SK-N-SH (cell line): ENCODE measurements around the gene CCN5. TPM values are rescaled to one million over a fixed set of nuclear protein-coding genes. Genes with fewer than 3 reads are reported as not detected.

Experiments
- CTCF ChIA-PET: fragments of 300-600, 350-600 bp; formaldehyde crosslinking; extraction: SDS; loops from one replicate; lab custom pipeline; 2021; lab: Yijun Ruan, JAX
- POLR2A ChIA-PET: fragments of 350-600 bp; sonication (Branson Sonifier 250); formaldehyde crosslinking; extraction: SDS; loops from one replicate; lab custom pipeline; 2020; ENCODE audit warnings: antibody characterized with exemption, inconsistent platforms; lab: Yijun Ruan, JAX
- DNase-seq: peaks from one replicate; pipeline ENCODE4 v3.0.0; 2012
- H2AFZ ChIP-seq: fragments of 200-600 bp; sonication (generic); 2 replicates; pipeline ENCODE4 v1.8.1; 2016; ENCODE audit warnings: antibody characterized with exemption, mild to moderate bottlenecking, low read depth
- H3F3A ChIP-seq: fragments of 200-600 bp; sonication (generic); replicated peaks from 2 replicates; pipeline ENCODE3; 2016; ENCODE audit warnings: antibody characterized with exemption, mild to moderate bottlenecking; ENCODE audit not compliant: insufficient read depth
- H3K27ac ChIP-seq, 2 experiments: fragments of 200-500 bp in 1 of 2; fragments of 200-600 bp in 1 of 2; sonication (Bioruptor generic) in 1 of 2; sonication (generic), shearing (Covaris generic) in 1 of 2; 2 replicates each; pipeline versions ENCODE4 v1.5.1 to v1.6.1; 2014 to 2016; ENCODE audit warnings: low read depth in 2 of 2, inconsistent platforms in 1 of 2, low read length in 1 of 2, mild to moderate bottlenecking in 1 of 2, mixed read lengths in 1 of 2
- H3K27me3 ChIP-seq: fragments of 200-600 bp; sonication (generic), shearing (Covaris generic); 2 replicates; pipeline ENCODE4 v1.6.1; 2016; ENCODE audit warnings: mixed run types; ENCODE audit not compliant: insufficient read depth
- H3K36me3 ChIP-seq, 2 experiments: fragments of 200-500 bp in 1 of 2; fragments of 200-600 bp in 1 of 2; sonication (Bioruptor generic) in 1 of 2; sonication (generic) in 1 of 2; replicated peaks in 1 of 2; 2 replicates each; pipeline versions ENCODE3 to v1.5.1; 2014 to 2016; ENCODE audit warnings: low read length in 1 of 2, mild to moderate bottlenecking in 1 of 2; ENCODE audit not compliant: insufficient read depth in 2 of 2, control insufficient read depth in 1 of 2
- H3K4me1 ChIP-seq, 2 experiments: fragments of 200-500 bp in 1 of 2; fragments of 200-600 bp in 1 of 2; sonication (Bioruptor generic) in 1 of 2; sonication (generic), shearing (Covaris generic) in 1 of 2; 2 replicates each; pipeline versions ENCODE4 v1.5.1 to v1.6.1; 2014 to 2016; ENCODE audit warnings: low read depth in 1 of 2, low read length in 1 of 2, mixed run types in 1 of 2; ENCODE audit not compliant: insufficient read depth in 2 of 2, control insufficient read depth in 1 of 2
- H3K4me2 ChIP-seq: fragments of 200-600 bp; sonication (generic), shearing (Covaris generic); 2 replicates; pipeline ENCODE4 v1.6.1; 2017; ENCODE audit warnings: mixed run types
- H3K4me3 ChIP-seq, 2 experiments: fragments of 200-500 bp in 1 of 2; fragments of 200-600 bp in 1 of 2; sonication (Bioruptor generic) in 1 of 2; sonication (generic), shearing (Covaris generic) in 1 of 2; 2 replicates each; pipeline versions ENCODE4 v1.5.1 to v1.8.1; 2014 to 2016; ENCODE audit warnings: low read depth in 2 of 2, inconsistent platforms in 1 of 2, low read length in 1 of 2, mild to moderate bottlenecking in 1 of 2, mixed read lengths in 1 of 2, moderate library complexity in 1 of 2
- H3K79me2 ChIP-seq: fragments of 200-600 bp; sonication (generic); 2 replicates; pipeline ENCODE4 v1.8.1; 2017; ENCODE audit warnings: mild to moderate bottlenecking; ENCODE audit not compliant: insufficient read depth
- H3K9ac ChIP-seq: fragments of 200-600 bp; sonication (generic); 2 replicates; pipeline ENCODE4 v1.6.1; 2017; ENCODE audit warnings: mixed run types
- H3K9me2 ChIP-seq: fragments of 200-600 bp; sonication (generic); 2 replicates; pipeline ENCODE4 v1.6.1; 2017; ENCODE audit warnings: mixed run types
- H3K9me3 ChIP-seq: fragments of 200-600 bp; sonication (generic); 2 replicates; pipeline ENCODE4 v1.6.1; 2017; ENCODE audit warnings: mixed run types, mild to moderate bottlenecking, moderate library complexity
- H4K20me1 ChIP-seq: fragments of 200-600 bp; sonication (generic); 2 replicates; pipeline ENCODE4 v1.6.1; 2017; ENCODE audit warnings: mild to moderate bottlenecking, mixed run types; ENCODE audit not compliant: insufficient read depth
- CHD2 ChIP-seq: fragments of 150-350 bp; IDR thresholded peaks from 2 replicates; pipeline ENCODE4 v1.6.1; 2018; ENCODE audit warnings: low read length; ENCODE audit not compliant: partially characterized antibody
- FOSL2 ChIP-seq: IDR thresholded peaks from 2 replicates; pipeline ENCODE4 v1.4.0; 2012; ENCODE audit warnings: low read depth, mild to moderate bottlenecking, moderate library complexity, borderline replicate concordance
- FOXM1 ChIP-seq: IDR thresholded peaks from 2 replicates; pipeline ENCODE4 v1.4.0; 2012; ENCODE audit warnings: low read depth, mild to moderate bottlenecking
- JUND ChIP-seq: IDR thresholded peaks from 2 replicates; pipeline ENCODE4 v1.4.0; 2012
- MEF2A ChIP-seq: IDR thresholded peaks from 2 replicates; pipeline ENCODE4 v1.4.0; 2012; ENCODE audit warnings: low read depth, borderline replicate concordance
- MXI1 ChIP-seq: IDR thresholded peaks from 2 replicates; pipeline ENCODE4 v1.6.1; 2012; ENCODE audit warnings: mild to moderate bottlenecking, low read depth, low read length, improper control_type of control experiment
- NFIC ChIP-seq: IDR thresholded peaks from 2 replicates; pipeline ENCODE4 v1.4.0; 2012; ENCODE audit warnings: borderline replicate concordance
- NRF1 ChIP-seq: IDR thresholded peaks from 2 replicates; pipeline ENCODE4 v1.6.1; 2012; ENCODE audit warnings: low read depth, mild to moderate bottlenecking, low read length
- RFX5 ChIP-seq: IDR thresholded peaks from 2 replicates; pipeline ENCODE4 v1.6.1; 2012; ENCODE audit warnings: mild to moderate bottlenecking, improper control_type of control experiment, low read length
- TEAD4 ChIP-seq: IDR thresholded peaks from 2 replicates; pipeline ENCODE4 v1.4.0; 2012; ENCODE audit warnings: mild to moderate bottlenecking, borderline replicate concordance; ENCODE audit not compliant: insufficient read depth
- YY1 ChIP-seq: IDR thresholded peaks from 2 replicates; pipeline ENCODE4 v1.4.0; 2012; ENCODE audit warnings: low read depth, mild to moderate bottlenecking
- polyA plus RNA-seq, 3 experiments: library from polyadenylated mRNA; depleted of rRNA; stranded (reverse); fragments of >200 nt; gene quantifications; 2 replicates each; pipeline ENCODE4 v1.2.3, GENCODE V29; 2012
- TF ChIP-seq, protein P1 (sequence below): fragments of 200-600 bp; sonication (generic); IDR thresholded peaks from 2 replicates; pipeline ENCODE4 v1.6.1; 2017; ENCODE audit warnings: antibody characterized with exemption, mild to moderate bottlenecking, moderate library complexity
- TF ChIP-seq, protein P2 (sequence below): IDR thresholded peaks from 2 replicates; pipeline ENCODE4; 2012
- TF ChIP-seq, protein P3 (sequence below): IDR thresholded peaks from 2 replicates; pipeline ENCODE4 v1.6.1; 2012; ENCODE audit warnings: mild to moderate bottlenecking, low read depth, low read length, moderate library complexity
- TF ChIP-seq, protein P4 (sequence below): IDR thresholded peaks from 2 replicates; pipeline ENCODE4 v1.4.0; 2012; ENCODE audit warnings: low read depth, borderline replicate concordance

The CCN5 gene
- polyA plus RNA-seq, 1 of the 3 experiments (the other 2 are of a cell fraction), result 0.05 TPM

DNA sequence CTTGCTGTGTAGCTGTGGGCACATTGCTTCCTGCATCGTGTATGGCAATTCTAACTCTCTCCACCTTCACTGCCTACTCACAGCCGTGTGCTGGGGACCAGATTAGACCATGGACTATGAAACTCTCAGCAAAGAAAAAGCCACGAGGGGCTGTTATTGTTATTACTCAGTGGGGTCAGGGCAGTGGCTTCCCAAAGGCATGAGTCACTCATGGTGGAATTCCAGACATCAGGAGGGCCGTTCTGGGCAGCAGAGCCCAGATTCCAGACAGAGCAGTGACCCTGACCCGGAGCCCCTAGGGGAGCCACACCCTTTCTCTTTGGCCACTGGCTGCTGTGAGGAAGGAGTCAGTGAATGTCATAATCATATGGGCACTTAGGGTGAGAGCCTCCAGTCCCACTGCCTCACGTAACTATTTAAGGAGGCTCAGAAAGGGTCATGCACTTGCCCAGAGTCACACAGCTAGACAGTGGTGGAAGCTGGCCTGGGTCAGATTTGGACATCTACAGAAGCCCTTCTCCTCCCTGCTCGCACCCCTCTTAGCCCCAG lies 22.2 kb upstream of the CCN5 start (continued):
- TF ChIP-seq, protein P1, sequence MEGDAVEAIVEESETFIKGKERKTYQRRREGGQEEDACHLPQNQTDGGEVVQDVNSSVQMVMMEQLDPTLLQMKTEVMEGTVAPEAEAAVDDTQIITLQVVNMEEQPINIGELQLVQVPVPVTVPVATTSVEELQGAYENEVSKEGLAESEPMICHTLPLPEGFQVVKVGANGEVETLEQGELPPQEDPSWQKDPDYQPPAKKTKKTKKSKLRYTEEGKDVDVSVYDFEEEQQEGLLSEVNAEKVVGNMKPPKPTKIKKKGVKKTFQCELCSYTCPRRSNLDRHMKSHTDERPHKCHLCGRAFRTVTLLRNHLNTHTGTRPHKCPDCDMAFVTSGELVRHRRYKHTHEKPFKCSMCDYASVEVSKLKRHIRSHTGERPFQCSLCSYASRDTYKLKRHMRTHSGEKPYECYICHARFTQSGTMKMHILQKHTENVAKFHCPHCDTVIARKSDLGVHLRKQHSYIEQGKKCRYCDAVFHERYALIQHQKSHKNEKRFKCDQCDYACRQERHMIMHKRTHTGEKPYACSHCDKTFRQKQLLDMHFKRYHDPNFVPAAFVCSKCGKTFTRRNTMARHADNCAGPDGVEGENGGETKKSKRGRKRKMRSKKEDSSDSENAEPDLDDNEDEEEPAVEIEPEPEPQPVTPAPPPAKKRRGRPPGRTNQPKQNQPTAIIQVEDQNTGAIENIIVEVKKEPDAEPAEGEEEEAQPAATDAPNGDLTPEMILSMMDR, result no peak
- TF ChIP-seq JUND (peak; percentile 98), MXI1 (no peak), MEF2A (0 out of 2 replicates have a peak, but pooled peaks have one; percentile 53), CHD2 (no peak), YY1 (no peak), RFX5 (no peak), NFIC (peak; percentile 89), NRF1 (no peak), FOSL2 (peak; percentile 96), TEAD4 (peak; percentile 97), FOXM1 (0 out of 2 replicates have a peak, but pooled peaks have one; percentile 20)
- TF ChIP-seq, protein P2, sequence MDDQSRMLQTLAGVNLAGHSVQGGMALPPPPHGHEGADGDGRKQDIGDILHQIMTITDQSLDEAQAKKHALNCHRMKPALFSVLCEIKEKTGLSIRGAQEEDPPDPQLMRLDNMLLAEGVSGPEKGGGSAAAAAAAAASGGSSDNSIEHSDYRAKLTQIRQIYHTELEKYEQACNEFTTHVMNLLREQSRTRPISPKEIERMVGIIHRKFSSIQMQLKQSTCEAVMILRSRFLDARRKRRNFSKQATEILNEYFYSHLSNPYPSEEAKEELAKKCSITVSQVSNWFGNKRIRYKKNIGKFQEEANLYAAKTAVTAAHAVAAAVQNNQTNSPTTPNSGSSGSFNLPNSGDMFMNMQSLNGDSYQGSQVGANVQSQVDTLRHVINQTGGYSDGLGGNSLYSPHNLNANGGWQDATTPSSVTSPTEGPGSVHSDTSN, result peak; percentile 69
- TF ChIP-seq, protein P3, sequence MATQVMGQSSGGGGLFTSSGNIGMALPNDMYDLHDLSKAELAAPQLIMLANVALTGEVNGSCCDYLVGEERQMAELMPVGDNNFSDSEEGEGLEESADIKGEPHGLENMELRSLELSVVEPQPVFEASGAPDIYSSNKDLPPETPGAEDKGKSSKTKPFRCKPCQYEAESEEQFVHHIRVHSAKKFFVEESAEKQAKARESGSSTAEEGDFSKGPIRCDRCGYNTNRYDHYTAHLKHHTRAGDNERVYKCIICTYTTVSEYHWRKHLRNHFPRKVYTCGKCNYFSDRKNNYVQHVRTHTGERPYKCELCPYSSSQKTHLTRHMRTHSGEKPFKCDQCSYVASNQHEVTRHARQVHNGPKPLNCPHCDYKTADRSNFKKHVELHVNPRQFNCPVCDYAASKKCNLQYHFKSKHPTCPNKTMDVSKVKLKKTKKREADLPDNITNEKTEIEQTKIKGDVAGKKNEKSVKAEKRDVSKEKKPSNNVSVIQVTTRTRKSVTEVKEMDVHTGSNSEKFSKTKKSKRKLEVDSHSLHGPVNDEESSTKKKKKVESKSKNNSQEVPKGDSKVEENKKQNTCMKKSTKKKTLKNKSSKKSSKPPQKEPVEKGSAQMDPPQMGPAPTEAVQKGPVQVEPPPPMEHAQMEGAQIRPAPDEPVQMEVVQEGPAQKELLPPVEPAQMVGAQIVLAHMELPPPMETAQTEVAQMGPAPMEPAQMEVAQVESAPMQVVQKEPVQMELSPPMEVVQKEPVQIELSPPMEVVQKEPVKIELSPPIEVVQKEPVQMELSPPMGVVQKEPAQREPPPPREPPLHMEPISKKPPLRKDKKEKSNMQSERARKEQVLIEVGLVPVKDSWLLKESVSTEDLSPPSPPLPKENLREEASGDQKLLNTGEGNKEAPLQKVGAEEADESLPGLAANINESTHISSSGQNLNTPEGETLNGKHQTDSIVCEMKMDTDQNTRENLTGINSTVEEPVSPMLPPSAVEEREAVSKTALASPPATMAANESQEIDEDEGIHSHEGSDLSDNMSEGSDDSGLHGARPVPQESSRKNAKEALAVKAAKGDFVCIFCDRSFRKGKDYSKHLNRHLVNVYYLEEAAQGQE, result peak; percentile 50

DNA sequence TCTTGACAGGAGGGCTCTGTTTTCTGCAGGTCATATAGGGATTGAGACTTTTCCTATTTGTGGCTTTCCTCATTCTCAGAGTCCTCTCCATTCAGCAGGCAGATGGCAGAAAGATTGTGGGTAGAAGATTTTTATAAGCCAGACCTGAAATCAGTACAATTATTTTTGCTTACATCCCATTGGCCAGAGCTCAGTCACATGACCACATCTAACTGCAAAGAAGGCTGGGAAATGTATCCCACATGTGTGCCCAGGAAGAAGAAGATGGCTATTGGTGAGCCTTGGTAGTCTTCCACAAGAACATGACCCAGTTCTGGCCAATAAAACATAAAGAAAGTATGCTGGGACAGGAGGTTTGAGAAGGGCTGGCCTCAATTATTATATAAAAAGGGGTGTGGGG lies 21.5 kb upstream of the CCN5 start:
- Histone ChIP-seq H4K20me1 (no peaks in the 10 kb centered on the region), H3K79me2 (no peaks in the 10 kb centered on the region), H3K27me3 (no peaks in the 10 kb centered on the region), H3K4me1 (peaks cover 11 to 19% of the 10 kb centered on the region in 2 experiments; a peak in 3 of 4 replicates), H3K36me3 (no peaks in the 10 kb centered on the region), H3K9me2 (no peaks in the 10 kb centered on the region), H2AFZ (peak overlapping the region; percentile 12; the same call in 1 of the 2 replicates), H3K9me3 (no peaks in the 10 kb centered on the region), H3K4me2 (0 out of 2 replicates have a peak overlapping the region, but pooled peaks have one; percentile 52), H3K9ac (no peak overlapping the region), H3F3A (peaks cover 27% of the 10 kb centered on the region), H3K27ac (peak overlapping the region; percentile 64 to 84; a peak in 3 of 4 replicates), H3K4me3 (no peak overlapping the region)
- no peak for DNase-seq
- CTCF ChIA-PET, result interaction anchor here (2.1 to 3.6 kb wide), 2 partner anchors 8 to 10 kb away, joined by 8 to 19 read pairs; no protein-coding TSS in a partner anchor
- POLR2A ChIA-PET, result no interaction called here
- no peak for TF ChIP-seq MXI1
- TF ChIP-seq, protein P4, sequence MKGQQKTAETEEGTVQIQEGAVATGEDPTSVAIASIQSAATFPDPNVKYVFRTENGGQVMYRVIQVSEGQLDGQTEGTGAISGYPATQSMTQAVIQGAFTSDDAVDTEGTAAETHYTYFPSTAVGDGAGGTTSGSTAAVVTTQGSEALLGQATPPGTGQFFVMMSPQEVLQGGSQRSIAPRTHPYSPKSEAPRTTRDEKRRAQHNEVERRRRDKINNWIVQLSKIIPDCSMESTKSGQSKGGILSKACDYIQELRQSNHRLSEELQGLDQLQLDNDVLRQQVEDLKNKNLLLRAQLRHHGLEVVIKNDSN, result peak; percentile 71
- TF ChIP-seq TEAD4, result no peak
